Stimulated activated CD8-positive, alpha-beta memory T cell treated with anti-CD3 and anti-CD28 coated beads, Interleukin-15, amount 100 ng/mL, for 48 hours (primary cell): ENCODE data around the gene ERICH4.
"Not testable (repeated sequence)": the region's sequence is repeated elsewhere in the genome, so short reads cannot be mapped to it uniquely, and the experiment has no call there.

Source experiments
- DNase-seq, 2 donors: peaks; one replicate each; pipeline ENCODE4 v3.0.0-alpha.2; 2020; ENCODE audit warnings: low read depth in 2 of 2

The ERICH4 gene

GRCh38 chr19:41478875-41479756 is 36.2 kb downstream of the ERICH4 start:
- DNase-seq: no peak

DNA sequence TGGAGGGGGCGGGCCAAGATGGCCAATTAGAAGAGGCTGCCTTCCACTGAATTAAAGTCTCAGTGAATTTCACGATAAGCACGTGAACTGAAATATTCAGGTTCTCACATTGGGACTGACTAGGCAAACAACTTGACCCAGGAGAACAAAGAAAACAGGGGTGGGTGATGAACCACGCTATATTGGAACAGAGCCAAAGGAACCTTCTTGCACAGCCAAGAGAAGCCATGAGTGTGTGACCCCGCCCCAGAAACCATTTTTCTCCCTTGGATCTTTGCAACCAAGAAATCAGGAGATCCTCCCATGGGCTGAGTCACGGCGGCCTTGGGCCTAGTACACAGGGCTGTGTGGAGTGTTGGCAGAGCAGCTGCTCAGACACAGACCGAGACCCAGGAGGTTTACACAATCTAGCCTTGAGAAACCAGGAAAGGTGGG is 36.8 kb downstream of the ERICH4 start:
- no peak for DNase-seq

- DNase-seq: no peak
Observed at GRCh38 chr19:41480336-41480735, 37.4 kb downstream of the ERICH4 start.

- DNase-seq: no peak
Observed at GRCh38 chr19:41484822-41485221, 41.9 kb downstream of the ERICH4 start.

DNA sequence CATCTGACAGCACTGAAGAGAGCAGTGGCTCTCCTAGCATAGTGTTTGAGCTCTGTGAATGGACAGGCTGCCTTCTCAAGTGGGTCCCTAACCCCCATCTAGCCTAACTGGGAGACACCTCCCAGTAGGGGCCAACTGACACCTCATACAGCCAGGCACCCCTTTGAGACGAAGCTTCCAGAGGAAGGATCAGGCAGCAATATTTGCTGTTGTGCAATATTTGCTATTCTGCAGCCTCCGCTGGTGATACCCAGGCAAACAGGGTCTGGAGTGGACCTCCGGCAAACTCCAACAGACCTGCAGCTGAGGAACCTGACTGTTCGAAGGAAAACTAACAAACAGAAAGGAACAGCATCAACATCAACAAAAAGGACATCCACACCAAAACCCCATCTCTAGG is 44.0 kb downstream of the ERICH4 start:
- DNase-seq: not testable (repeated sequence)

GRCh38 chr19:41492843-41493242 is 49.9 kb downstream of the ERICH4 start:
- no peak for DNase-seq
